ENCODE measurements around the gene KIAA1328.

The KIAA1328 gene

GRCh38 chr18:37019157-37019827 lies 190.4 kb downstream of the KIAA1328 start:
- TF ChIP-seq, protein P1, sequence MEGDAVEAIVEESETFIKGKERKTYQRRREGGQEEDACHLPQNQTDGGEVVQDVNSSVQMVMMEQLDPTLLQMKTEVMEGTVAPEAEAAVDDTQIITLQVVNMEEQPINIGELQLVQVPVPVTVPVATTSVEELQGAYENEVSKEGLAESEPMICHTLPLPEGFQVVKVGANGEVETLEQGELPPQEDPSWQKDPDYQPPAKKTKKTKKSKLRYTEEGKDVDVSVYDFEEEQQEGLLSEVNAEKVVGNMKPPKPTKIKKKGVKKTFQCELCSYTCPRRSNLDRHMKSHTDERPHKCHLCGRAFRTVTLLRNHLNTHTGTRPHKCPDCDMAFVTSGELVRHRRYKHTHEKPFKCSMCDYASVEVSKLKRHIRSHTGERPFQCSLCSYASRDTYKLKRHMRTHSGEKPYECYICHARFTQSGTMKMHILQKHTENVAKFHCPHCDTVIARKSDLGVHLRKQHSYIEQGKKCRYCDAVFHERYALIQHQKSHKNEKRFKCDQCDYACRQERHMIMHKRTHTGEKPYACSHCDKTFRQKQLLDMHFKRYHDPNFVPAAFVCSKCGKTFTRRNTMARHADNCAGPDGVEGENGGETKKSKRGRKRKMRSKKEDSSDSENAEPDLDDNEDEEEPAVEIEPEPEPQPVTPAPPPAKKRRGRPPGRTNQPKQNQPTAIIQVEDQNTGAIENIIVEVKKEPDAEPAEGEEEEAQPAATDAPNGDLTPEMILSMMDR (IDR thresholded peaks at IDR 0.05; ENCODE audit: control extremely low read depth, extremely low read depth, low read depth, missing control alignments): no peak
- ChIA-PET CTCF (no interaction called here), POLR2A (no interaction called here)
- no peak for DNase-seq (ENCODE audit: extremely low spot score)

DNA sequence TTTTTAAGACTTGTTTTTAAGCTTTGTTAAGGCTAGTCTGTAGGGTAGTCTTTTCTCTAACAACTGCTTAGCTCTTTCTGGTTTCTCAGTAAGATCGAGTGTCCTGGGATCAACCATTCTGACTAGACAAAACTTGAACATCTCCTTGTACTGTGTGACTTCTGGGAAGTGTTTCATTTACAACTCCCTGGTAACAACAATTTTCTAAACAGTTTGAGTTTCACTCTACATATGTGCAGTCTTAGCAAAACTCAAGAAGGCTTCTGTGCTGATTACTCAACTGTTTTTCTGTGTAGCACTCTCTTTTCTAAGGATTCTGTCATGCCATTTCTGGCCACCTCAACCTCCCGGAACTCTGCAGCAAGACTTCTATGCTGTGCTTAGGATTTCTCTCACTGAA lies 204.5 kb downstream of the KIAA1328 start:
- DNase-seq (ENCODE audit: extremely low spot score): no peak
- CTCF ChIA-PET: interaction anchor here (1.0 to 1.4 kb wide), 2 partner anchors 21 to 23 kb away, joined by 3 to 5 read pairs; no protein-coding TSS in a partner anchor
- TF ChIP-seq, protein P1 (IDR thresholded peaks at IDR 0.05; ENCODE audit: control extremely low read depth, extremely low read depth, low read depth, missing control alignments): no peak
- POLR2A ChIA-PET: no interaction called here

- TF ChIP-seq, protein P1 (IDR thresholded peaks at IDR 0.05; ENCODE audit: control extremely low read depth, extremely low read depth, low read depth, missing control alignments): no peak
- CTCF ChIA-PET: no interaction called here
- DNase-seq (ENCODE audit: extremely low spot score): no peak
- POLR2A ChIA-PET: no interaction called here
These were observed 213.5 kb downstream of the KIAA1328 start for GRCh38 chr18:37042381-37042780.

DNA sequence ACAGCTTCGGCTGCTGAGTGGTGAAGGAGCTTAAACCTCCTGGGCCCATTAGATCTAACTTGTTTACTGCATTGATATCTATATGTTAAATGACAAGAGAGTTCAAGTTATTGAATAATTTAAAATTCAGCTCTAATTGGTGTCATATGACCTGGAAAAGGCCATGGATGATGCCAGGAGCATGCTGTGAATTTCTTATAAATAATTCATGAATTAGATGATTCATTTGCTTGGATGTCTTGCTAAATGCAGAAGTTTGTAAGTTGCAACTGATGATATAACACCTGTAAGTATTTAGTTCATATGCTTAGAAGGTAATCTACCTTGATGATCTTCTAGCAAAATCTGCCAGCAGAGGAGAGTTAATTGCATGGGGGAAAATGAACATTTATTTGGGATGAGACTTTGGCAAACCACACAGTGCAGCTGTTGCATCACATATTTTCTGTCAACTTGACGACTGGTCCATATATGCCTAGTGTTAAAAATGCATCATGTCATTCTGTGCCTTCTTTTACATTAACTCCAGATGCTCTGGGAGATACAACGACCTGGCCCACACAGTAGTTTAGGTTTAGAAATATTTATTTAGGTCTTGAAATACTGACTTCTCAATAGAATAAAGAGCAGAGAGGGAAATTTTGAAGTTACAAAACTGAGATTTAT lies 226.3 kb downstream of the KIAA1328 start:
- TF ChIP-seq, protein P1 (IDR thresholded peaks at IDR 0.05; ENCODE audit: control extremely low read depth, extremely low read depth, low read depth, missing control alignments): no peak
- ChIA-PET POLR2A (no interaction called here), CTCF (no interaction called here)
- no peak for DNase-seq (ENCODE audit: extremely low spot score)

DNA sequence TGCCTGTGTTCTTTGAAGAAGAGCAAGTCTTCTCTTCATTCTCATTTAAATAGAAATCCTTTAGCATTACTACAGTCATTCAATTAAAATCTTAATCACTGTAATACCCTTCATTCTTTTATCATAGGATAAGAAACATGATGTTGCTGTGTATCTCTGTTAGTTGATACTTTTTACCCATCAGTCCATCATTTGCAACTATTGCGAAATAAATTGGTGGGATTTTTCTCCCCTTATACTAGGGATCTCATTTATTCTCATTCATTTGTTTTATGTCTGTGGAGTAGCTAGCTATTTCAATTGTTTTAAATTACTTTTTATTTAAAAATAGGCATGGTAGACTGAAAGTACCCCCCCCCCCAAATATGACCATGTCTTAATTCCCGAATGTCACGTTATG lies 235.3 kb downstream of the KIAA1328 start:
- TF ChIP-seq, protein P1 (IDR thresholded peaks at IDR 0.05; ENCODE audit: control extremely low read depth, extremely low read depth, low read depth, missing control alignments): no peak
- POLR2A ChIA-PET: no interaction called here
- DNase-seq (ENCODE audit: extremely low spot score): no peak
- CTCF ChIA-PET: interaction anchor here (1.8 kb wide), 1 partner anchor 58 kb away, joined by 5 read pairs; no protein-coding TSS in a partner anchor

- POLR2A ChIA-PET: no interaction called here
- CTCF ChIA-PET: interaction anchor here (1.8 kb wide), 1 partner anchor 56 kb away, joined by 5 read pairs; no protein-coding TSS in a partner anchor
- no peak for DNase-seq (ENCODE audit: extremely low spot score)
- TF ChIP-seq, protein P1 (IDR thresholded peaks at IDR 0.05; ENCODE audit: control extremely low read depth, extremely low read depth, low read depth, missing control alignments): no peak
These were observed 236.3 kb downstream of the KIAA1328 start for GRCh38 chr18:37065254-37065653.

Measured in GM10248 (cell line).